GM12878 (cell line): Measurements from ENCODE around the gene ITGB2. TPM values are rescaled to one million over a fixed set of nuclear protein-coding genes. Genes with fewer than 3 reads are reported as not detected.
A peak's percentile ranks its signal among the peaks of the same experiment; 100 is the strongest.

Experiments
- ATAC-seq: fragments of 200-7000 bp; cut with Tn5 transposase; 3 replicates; pipeline ENCODE4 v1.9.1; 2020; ENCODE audit warnings: mild to moderate bottlenecking, moderate library complexity
- BruUV-seq: library from RNA; stranded (reverse); fragments of 400-500 nt; replicated peaks from 2 replicates; lab custom pipeline; 2021; lab: Mats Ljungman, UMichigan
- CTCF ChIA-PET: fragments of 300-600 bp; sonication (Branson Sonifier 250); formaldehyde crosslinking; extraction: SDS; loops from one replicate; lab custom pipeline; 2021; ENCODE audit warnings: inconsistent platforms; lab: Yijun Ruan, JAX
- POLR2A ChIA-PET: fragments of 350-600 bp; formaldehyde crosslinking; extraction: SDS; loops from one replicate; lab custom pipeline; 2021; ENCODE audit warnings: inconsistent platforms; lab: Charles Lee
- RAD21 ChIA-PET: fragments of 300-600 bp; sonication (Branson Sonifier 250); formaldehyde crosslinking; loops from one replicate; lab custom pipeline; 2023; ENCODE audit warnings: antibody characterized with exemption; ENCODE audit not compliant: unreplicated experiment; lab: Charles Lee
- SMC1A ChIA-PET: fragments of 300-600 bp; sonication (Branson Sonifier 250); formaldehyde crosslinking; loops from one replicate; lab custom pipeline; 2023; ENCODE audit not compliant: unreplicated experiment, uncharacterized antibody; lab: Charles Lee
- DNase-seq: peaks from one replicate; pipeline ENCODE4 v3.0.0-alpha.2; 2011; ENCODE audit warnings: low read depth, low spot score
- FAIRE-seq: peaks from 3 replicates; lab custom pipeline; 2011; peaks lifted over from hg19 to GRCh38; lab: Jason Lieb, UNC
- H2AFZ ChIP-seq: 2 replicates; pipeline ENCODE4 v1.6.0; 2011; ENCODE audit warnings: low read depth, low read length, control low read depth; ENCODE audit not compliant: control insufficient read depth
- H3K27ac ChIP-seq: 2 replicates; pipeline ENCODE4 v1.5.1; 2011; ENCODE audit warnings: control low read depth; ENCODE audit not compliant: control insufficient read depth, insufficient read depth
- H3K27me3 ChIP-seq, 2 experiments: replicated peaks in 1 of 2; 2 replicates each; pipeline versions ENCODE4 v1.6.0 to v1.6.1; 2011; ENCODE audit warnings: low read length in 1 of 2; ENCODE audit not compliant: control insufficient read depth in 2 of 2, insufficient read depth in 2 of 2
- H3K36me3 ChIP-seq, 2 experiments: 2 replicates each; pipeline ENCODE4 v1.5.1; 2011; ENCODE audit warnings: low read length in 1 of 2; ENCODE audit not compliant: control insufficient read depth in 2 of 2, insufficient read depth in 2 of 2
- H3K4me1 ChIP-seq: 2 replicates; pipeline ENCODE4 v1.6.1; 2011; ENCODE audit warnings: mild to moderate bottlenecking, low read length, moderate library complexity, mixed read lengths; ENCODE audit not compliant: control insufficient read depth, insufficient read depth
- H3K4me2 ChIP-seq: 2 replicates; pipeline ENCODE4 v1.6.0; 2011; ENCODE audit warnings: control low read depth; ENCODE audit not compliant: control insufficient read depth, insufficient read depth
- H3K4me3 ChIP-seq: fragments of 200-600 bp; sonication (generic); 2 replicates; pipeline ENCODE4 v1.5.1; 2016
- H3K79me2 ChIP-seq: 2 replicates; pipeline ENCODE4 v1.6.0; 2011; ENCODE audit warnings: low read length; ENCODE audit not compliant: control insufficient read depth, insufficient read depth
- H3K9ac ChIP-seq: 2 replicates; pipeline ENCODE4 v1.8.0; 2011; ENCODE audit warnings: low read length, control low read depth, mixed read lengths; ENCODE audit not compliant: control insufficient read depth, insufficient read depth
- H3K9me3 ChIP-seq: replicated peaks from 3 replicates; pipeline ENCODE4 v1.5.1; 2011; ENCODE audit warnings: mild to moderate bottlenecking, low read length; ENCODE audit not compliant: control insufficient read depth, insufficient read depth
- H4K20me1 ChIP-seq: 2 replicates; pipeline ENCODE4 v1.6.0; 2011; ENCODE audit not compliant: control insufficient read depth, insufficient read depth
- EED ChIP-seq: sonication (generic); IDR thresholded peaks from 2 replicates; pipeline ENCODE4 v1.6.1; 2016; ENCODE audit warnings: antibody characterized with exemption, low read depth
- KDM1A ChIP-seq: fragments of 200-600 bp; sonication (generic); IDR thresholded peaks from 2 replicates; pipeline ENCODE4 v1.6.1; 2016; ENCODE audit warnings: borderline replicate concordance
- NR2F1 ChIP-seq: fragments of 450-650 bp; conservative IDR thresholded peaks from 2 replicates; pipeline ENCODE4 v1.6.1; 2017; ENCODE audit warnings: mild to moderate bottlenecking
- SMC3 ChIP-seq: IDR thresholded peaks from 2 replicates; pipeline ENCODE4 v1.6.1; 2011; ENCODE audit warnings: low read length, improper control_type of control experiment, borderline replicate concordance
- ZBTB40 ChIP-seq: fragments of 450-650 bp; IDR thresholded peaks from 2 replicates; pipeline ENCODE4 v1.6.1; 2016; ENCODE audit warnings: mild to moderate bottlenecking, moderate library complexity, borderline replicate concordance
- ZNF217 ChIP-seq: fragments of 450-650 bp; IDR thresholded peaks from 2 replicates; pipeline ENCODE4 v1.6.1; 2017; ENCODE audit warnings: antibody characterized with exemption, mild to moderate bottlenecking
- WGBS: methylation state at CpG from one replicate; pipeline ENCODE4 v1.1.6; 2016; ENCODE audit warnings: low lambda C conversion rate; ENCODE audit not compliant: insufficient replicate concordance, insufficient coverage; ENCODE audit errors: missing lambda C conversion rate; 5-methylcytosine and 5-hydroxymethylcytosine counted together
- in situ Hi-C: fragments of 300-500 bp; cut with MboI; formaldehyde crosslinking; loops from 9 replicates; pipeline ENCODE4 v1.14.3; 2018; ENCODE audit warnings: mixed read lengths
- intact Hi-C: fragments of 100-400 bp; cut with micrococcal nuclease; formaldehyde crosslinking; loops from one replicate; pipeline ENCODE4 v1.14.2; 2022; ENCODE audit not compliant: unreplicated experiment
- polyA plus RNA-seq, 11 experiments: library from polyadenylated mRNA; depleted of rRNA in 4 of 11; unstranded in 6 of 11; stranded (reverse) in 5 of 11; fragments of >200 nt; fragmentation: Nextera tagmentation in 4 of 11; fragmentation: Illumina TruSeq in 1 of 11; extraction: Ambion mirVana in 4 of 11; extraction: Trizol in 1 of 11; gene quantifications; 1 replicate in 1 of 11; 2 replicates in 10 of 11; pipeline versions ENCODE4 v1.2.1 to v1.2.3, GENCODE V29; 2011 to 2016; ENCODE audit warnings: inconsistent platforms in 2 of 11, missing spikeins in 2 of 11, low read depth in 1 of 11
- total RNA-seq, 4 experiments: library from RNA; depleted of rRNA in 3 of 4; stranded (reverse); fragments of >200 nt in 3 of 4; fragmentation: Illumina TruSeq in 1 of 4; extraction: Trizol in 1 of 4; gene quantifications; 2 replicates each; pipeline versions ENCODE4 v1.2.1 to v1.2.3, GENCODE V29; 2013 to 2021

Gene ITGB2
- total and polyA plus RNA-seq, 10 of the 15 experiments (the other 5 are each of a cell fraction or from before 2014, with no cell fraction given): 8.0 to 172 (median 58.9) TPM

GRCh38 chr21:44872323-44872648 is 48.4 kb downstream of the ITGB2 start:
- H3K4me1 ChIP-seq: peaks cover 18% of the 10 kb centered on the region
- ATAC-seq (no peak; the same call in 2 of the 3 replicates), DNase-seq (no peak), FAIRE-seq (peak; percentile 18)
- ChIA-PET CTCF (interaction anchor here (3.9 to 7.4 kb wide), 2 partner anchors 58 to 72 kb away, joined by 26 to 67 read pairs; partner anchors contain the start of gene UBE2G2), POLR2A (interaction anchor here (1.0 to 4.3 kb wide), 4 partner anchors 12 to 57 kb away, joined by 3 to 59 read pairs (median 4); partner anchors contain the start of gene SUMO3), SMC1A (interaction anchor here (0.7 to 4.7 kb wide), 3 partner anchors 44 to 71 kb away, joined by 3 to 31 read pairs (median 10); partner anchors contain the start of gene UBE2G2), RAD21 (interaction anchor here (1.1 to 4.0 kb wide), 6 partner anchors 36 to 257 kb away, joined by 3 to 28 read pairs (median 7); partner anchors contain the start of genes SLX9 and UBE2G2)
- in situ Hi-C loops (no loop called here), intact Hi-C loops (loop anchor here (5.0 kb wide), 2 partner anchors 55 to 70 kb away; partner anchors contain the start of genes SUMO3 and UBE2G2)
- TF ChIP-seq ZBTB40 (no peak), KDM1A (no peak), SMC3 (no peak), NR2F1 (peak; percentile 23; the same call in 1 of the 2 replicates), EED (0 out of 2 replicates have a peak, but pooled peaks have one; percentile 39), ZNF217 (no peak)
- H3K79me2 ChIP-seq: peaks cover 59% of the 10 kb centered on the region
- no peaks in the 10 kb centered on the region for H3K27me3 ChIP-seq
- 23% methylated on average over 3 of the region's 3 CpGs for WGBS
- peak overlapping the region; percentile 61 for H3K9ac ChIP-seq
- peak overlapping the region; percentile 92 for H3K4me3 ChIP-seq
- H3K9me3 ChIP-seq: no peaks in the 10 kb centered on the region
- H2AFZ ChIP-seq: no peak overlapping the region
- BruUV-seq: no TSS peak
- peak overlapping the region; percentile 53; the same call in 1 of the 2 replicates for H3K27ac ChIP-seq
- no peaks in the 10 kb centered on the region; a peak in 1 of 4 replicates for H3K36me3 ChIP-seq
- H4K20me1 ChIP-seq: peaks cover 8% of the 10 kb centered on the region
- peak overlapping the region; percentile 89 for H3K4me2 ChIP-seq
